GM19372 (cell line): ENCODE data around the gene NOL3.
A peak's percentile ranks its signal among the peaks of the same experiment; 100 is the strongest.

Experiments
- ATAC-seq: cut with Tn5 transposase; IDR thresholded peaks from one replicate; pipeline ENCODE4 v1.9.1; 2021; ENCODE audit warnings: mild to moderate bottlenecking, low read depth, moderate library complexity; ENCODE audit not compliant: unreplicated experiment

The NOL3 gene

DNA sequence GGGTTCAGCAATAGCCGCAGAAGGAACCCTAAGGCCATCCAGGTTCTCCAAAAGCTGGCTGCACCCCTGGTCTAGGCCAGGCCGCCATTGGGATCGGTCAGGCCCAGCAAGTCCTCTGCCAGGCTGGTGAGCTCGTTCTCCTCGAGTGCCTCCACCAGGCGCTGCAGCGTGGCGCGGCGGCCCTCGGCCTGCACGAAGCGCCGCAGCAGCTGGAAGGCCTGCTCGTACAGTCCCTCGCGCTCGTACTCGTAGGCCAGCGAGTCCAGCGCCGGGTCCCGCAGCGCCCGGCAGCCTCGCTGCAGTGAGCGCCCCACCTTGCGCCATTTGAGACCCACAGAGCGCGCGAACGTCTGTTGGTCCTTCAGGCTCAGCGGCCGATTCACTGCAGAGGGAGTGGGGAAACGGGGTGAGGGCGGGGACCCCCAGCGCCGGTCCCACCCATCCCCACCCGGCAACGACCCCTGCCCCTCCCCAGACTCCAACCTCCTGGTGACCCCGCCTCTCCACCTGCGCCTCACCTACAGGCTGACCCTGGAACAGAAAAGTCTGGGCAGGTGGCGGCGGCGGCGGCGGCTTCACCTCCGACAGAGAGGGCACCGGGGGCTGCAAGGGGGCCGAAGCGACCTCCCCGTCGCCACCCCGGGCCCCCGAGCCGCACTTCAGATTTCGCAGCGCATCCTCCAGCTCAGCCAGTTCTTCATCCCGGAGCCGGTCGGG lies 15.6 kb upstream of the NOL3 start:
- no peak for ATAC-seq

- no peak for ATAC-seq
Measured at GRCh38 chr16:67155295-67156142, 14.8 kb upstream of the NOL3 start.

DNA sequence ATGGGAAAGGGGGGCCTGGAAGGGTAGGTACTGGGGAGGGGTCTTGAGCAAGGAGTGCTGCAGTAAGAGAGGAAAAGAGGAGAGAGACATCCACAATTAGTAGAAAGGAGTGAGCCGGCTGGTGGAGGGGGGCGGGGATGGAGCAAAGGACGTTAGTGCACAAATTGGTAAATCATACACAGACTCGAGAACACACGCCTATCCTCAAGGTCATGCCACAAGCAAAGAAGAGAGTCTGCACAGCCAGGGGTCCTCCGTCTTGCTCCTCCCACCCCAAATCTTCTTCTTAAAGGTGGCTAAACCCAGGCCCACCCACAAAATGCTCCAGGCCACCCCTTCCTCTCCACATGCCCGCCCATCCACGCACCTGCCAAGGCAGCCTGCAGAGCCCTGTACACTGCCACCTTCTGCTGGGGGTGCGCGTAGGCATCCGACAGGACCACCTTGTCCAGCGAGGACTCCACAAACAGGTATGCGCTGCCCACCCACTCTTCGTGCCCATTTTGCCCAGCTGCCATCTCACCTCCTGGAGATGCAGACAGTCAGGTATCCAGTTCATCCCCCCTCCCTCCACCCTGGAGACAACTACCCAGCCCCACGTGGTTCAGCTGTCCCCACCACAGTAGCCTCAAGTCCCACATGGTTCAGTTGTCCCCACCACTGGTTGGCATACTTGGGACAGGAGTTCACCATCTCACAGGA lies 14.0 kb upstream of the NOL3 start:
- ATAC-seq, result no peak

DNA sequence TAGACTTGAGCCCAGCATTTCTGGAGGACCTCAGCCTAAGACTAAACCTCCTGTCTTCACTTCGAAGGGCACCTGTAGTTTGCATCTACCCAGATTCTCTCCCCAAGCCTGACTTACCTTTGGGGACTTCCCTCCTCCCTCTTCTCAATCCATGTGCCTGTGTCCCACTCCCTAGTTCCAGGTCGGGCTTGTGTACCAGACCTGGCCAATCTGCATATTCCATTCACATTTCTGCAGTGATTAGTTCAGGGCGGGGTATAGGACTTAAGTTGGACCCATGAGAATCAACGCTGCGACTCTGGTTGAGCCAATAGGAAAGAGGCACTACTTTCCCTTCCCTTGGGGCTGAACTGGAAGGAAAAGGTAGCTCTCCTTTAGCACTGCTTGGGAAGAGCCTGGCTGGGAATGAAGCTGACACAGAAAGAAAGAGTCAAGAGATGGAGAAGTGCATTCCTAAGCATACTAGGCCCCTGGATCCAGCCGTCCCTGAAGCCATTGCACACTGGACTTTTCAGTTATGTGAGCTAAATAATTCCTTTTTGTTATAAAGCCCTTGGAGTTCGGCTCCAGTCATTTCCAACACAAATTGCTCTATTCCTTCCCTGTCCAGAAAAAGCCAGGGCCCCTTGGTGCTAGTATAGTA lies 13.1 kb upstream of the NOL3 start:
- no peak for ATAC-seq

- ATAC-seq, result no peak
Measured at GRCh38 chr16:67157892-67158635, 12.3 kb upstream of the NOL3 start.

DNA sequence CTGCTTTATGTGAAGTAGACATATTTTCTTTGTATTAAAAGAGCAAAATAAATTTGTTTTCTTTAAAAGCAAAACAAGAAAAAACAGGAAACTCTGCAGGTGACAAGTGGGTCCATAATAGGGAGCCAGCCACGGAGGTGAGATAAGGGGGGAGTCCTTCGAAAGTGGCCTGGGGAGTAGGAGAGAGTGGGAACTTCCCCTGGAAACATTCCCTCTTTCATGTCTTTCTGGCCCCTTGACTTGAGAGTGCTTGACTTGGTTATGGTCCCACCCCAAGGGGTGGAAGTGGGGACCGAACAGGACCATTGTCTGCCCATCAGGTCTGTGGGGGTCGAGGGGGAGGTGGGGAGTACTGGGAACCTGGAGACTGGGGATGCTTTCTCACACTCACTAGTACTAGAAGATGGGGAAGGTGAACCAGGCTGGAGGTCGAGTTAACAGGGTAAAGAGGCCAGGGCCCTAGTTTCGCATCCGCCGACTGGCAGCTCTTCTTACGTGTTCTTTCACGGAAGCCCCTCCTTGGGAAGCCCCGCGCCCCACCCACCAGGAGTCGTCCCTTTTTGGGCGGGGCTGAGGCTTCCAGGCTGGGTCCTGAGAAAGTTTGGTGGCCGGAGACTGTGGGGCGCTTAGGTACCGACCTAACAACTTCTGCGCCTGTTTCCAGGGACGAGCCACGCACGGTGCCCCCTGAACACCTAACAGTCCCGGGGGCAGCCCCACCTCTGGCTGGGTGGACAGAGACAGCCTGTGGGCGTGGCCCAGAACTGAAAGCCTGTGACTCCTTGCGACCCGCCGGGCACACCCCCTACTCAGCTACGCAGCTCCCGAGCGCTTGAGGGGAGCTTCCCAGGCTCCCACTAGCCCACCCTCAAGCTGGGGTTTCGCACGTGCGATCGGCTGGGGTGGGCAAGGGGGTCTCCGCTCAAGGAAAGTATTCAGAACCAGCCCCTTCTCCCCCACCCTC lies 11.4 kb upstream of the NOL3 start:
- ATAC-seq, result peak; percentile 31

DNA sequence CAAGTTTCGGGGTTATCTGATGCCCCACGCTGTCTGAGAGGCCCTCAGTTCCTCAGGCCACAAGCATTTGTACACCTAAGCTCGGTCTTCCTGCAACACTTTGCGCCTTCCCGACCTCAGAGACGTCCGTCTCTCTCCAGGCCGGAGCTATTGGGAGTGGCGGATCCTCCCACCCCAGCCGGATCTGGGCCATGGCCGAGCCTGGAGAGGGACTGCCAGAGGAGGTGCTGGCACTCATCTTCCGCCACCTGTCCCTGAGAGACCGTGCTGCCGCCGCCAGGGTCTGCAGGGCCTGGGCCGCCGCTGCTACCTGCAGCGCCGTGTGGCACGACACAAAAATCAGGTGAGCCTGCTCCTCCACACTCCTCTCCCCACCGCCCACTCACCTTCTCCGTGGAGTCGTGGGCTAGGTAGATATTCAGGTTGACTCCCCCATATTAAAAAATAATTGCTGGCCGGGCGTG lies 8.7 kb upstream of the NOL3 start:
- no peak for ATAC-seq

GRCh38 chr16:67162506-67163163 lies 7.7 kb upstream of the NOL3 start:
- ATAC-seq, result no peak

- no peak for ATAC-seq
Measured at GRCh38 chr16:67163164-67163998, 7.0 kb upstream of the NOL3 start.

- ATAC-seq, result no peak
Measured at GRCh38 chr16:67163999-67164558, 6.3 kb upstream of the NOL3 start.

- no peak for ATAC-seq
Measured at GRCh38 chr16:67164599-67165061, 5.7 kb upstream of the NOL3 start, which contains the start of gene HSF4. Gene HSF4 (plus strand): TSS chr16:67164745. CDS start chr16:67164812, 67 bp downstream.

GRCh38 chr16:67165121-67166078 lies 4.9 kb upstream of the NOL3 start:
- no peak for ATAC-seq

DNA sequence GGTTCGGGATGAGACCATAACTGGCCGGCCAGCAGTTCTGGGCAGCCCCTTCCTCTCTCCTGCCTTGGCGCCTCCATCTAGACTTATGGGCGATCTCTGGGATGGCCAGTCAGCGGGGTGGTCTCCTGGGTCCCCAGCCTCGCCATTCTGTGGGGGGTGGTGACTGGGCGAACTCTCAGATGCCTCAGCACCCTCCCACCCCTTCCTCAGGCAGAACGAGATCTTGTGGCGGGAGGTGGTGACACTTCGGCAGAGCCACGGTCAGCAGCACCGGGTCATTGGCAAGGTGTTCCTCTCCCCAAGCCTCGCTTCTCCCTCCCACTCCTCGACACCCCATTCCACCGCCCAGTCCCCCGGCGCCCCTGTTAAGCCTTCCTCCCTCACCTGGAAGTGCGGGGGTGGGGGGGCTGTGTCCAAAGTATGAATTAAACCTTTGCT lies 4.2 kb upstream of the NOL3 start:
- ATAC-seq, result no peak

DNA sequence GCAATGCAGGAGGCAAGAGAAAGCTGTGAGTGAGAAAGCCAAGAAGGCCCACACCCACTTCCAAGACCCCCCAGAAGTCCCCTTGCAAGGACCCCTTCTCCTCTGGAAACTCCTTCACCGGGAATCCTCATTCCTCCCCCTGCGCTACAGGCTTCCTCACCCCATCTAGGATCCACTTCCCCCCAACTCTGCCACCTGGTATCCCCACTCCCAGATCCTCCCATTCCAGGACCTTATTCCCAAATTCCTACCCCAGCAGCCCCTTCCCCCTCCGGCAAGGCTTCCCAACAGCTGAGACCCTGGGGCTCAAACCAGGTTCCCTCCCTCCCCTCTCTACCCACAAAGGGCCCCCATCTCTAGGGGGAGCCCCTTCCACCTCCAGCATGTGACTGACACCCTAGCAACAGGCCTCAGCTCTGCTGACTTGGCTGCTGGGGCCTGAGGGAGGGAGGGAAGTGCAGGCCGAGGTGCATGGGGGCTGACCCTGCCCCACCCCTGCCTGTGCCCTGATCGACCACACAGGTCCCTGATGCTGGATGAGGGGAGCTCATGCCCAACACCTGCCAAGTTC lies 3.7 kb upstream of the NOL3 start:
- no peak for ATAC-seq

- ATAC-seq, result no peak
Measured at GRCh38 chr16:67167588-67167987, 2.8 kb upstream of the NOL3 start.
